GM19193 (cell line): ENCODE measurements around the gene KCNAB2.

Experiments used
- POLR2A ChIP-seq: IDR thresholded peaks from 4 replicates; pipeline ENCODE4 v1.6.1; 2011; ENCODE audit not compliant: insufficient read depth, insufficient read length; ENCODE audit errors: extremely low read depth

The KCNAB2 gene

GRCh38 chr1:6077919-6078318, 32.2 kb downstream of the KCNAB2 start:
- no peak for TF ChIP-seq POLR2A

GRCh38 chr1:6080469-6080868, 34.8 kb downstream of the KCNAB2 start:
- no peak for TF ChIP-seq POLR2A

- no peak for TF ChIP-seq POLR2A
These were observed 36.2 kb downstream of the KCNAB2 start for GRCh38 chr1:6081901-6082300.

- no peak for TF ChIP-seq POLR2A
These were observed 36.8 kb downstream of the KCNAB2 start for GRCh38 chr1:6082430-6082971.

GRCh38 chr1:6083385-6083784, 37.7 kb downstream of the KCNAB2 start:
- TF ChIP-seq POLR2A = no peak

GRCh38 chr1:6083801-6084446, 38.2 kb downstream of the KCNAB2 start:
- TF ChIP-seq POLR2A = no peak

GRCh38 chr1:6084781-6085495, 39.2 kb downstream of the KCNAB2 start:
- TF ChIP-seq POLR2A = no peak

- TF ChIP-seq POLR2A = no peak
These were observed 40.0 kb downstream of the KCNAB2 start for GRCh38 chr1:6085666-6086065.

GRCh38 chr1:6086358-6086757, 40.7 kb downstream of the KCNAB2 start:
- TF ChIP-seq POLR2A = peak; percentile 19

- TF ChIP-seq POLR2A = no peak
These were observed 41.2 kb downstream of the KCNAB2 start for GRCh38 chr1:6086762-6087376.

GRCh38 chr1:6087377-6087772, 41.7 kb downstream of the KCNAB2 start:
- no peak for TF ChIP-seq POLR2A

- no peak for TF ChIP-seq POLR2A
These were observed 42.3 kb downstream of the KCNAB2 start for GRCh38 chr1:6087958-6088357.

GRCh38 chr1:6088956-6089355, 43.3 kb downstream of the KCNAB2 start:
- no peak for TF ChIP-seq POLR2A

- no peak for TF ChIP-seq POLR2A
These were observed 44.6 kb downstream of the KCNAB2 start for GRCh38 chr1:6090288-6090687.

- no peak for TF ChIP-seq POLR2A
These were observed 45.5 kb downstream of the KCNAB2 start for GRCh38 chr1:6090996-6091822.
